Fibroblast of upper back skin (primary cell): ENCODE results near the gene EFR3B.

ENCODE experiments used
- DNase-seq: peaks from one replicate; pipeline ENCODE4 v3.0.0-alpha.2; 2013

The EFR3B gene

GRCh38 chr2:25036221-25036559 lies 5.7 kb upstream of the EFR3B start:
- DNase-seq, result no peak

- no peak for DNase-seq
These were observed 2.8 kb upstream of the EFR3B start for GRCh38 chr2:25039126-25039525.

GRCh38 chr2:25041307-25041927 lies 459 bp upstream of the EFR3B start:
- DNase-seq, result peak; percentile 17

GRCh38 chr2:25042321-25043240 lies 705 bp downstream of the EFR3B start:
- no peak for DNase-seq

GRCh38 chr2:25043241-25043867 lies 1.5 kb downstream of the EFR3B start:
- peak; percentile 87 for DNase-seq

- no peak for DNase-seq
These were observed 2.1 kb downstream of the EFR3B start for GRCh38 chr2:25044011-25044410.

- DNase-seq, result no peak
These were observed 3.1 kb downstream of the EFR3B start for GRCh38 chr2:25044990-25045389.

GRCh38 chr2:25049422-25049821 lies 7.5 kb downstream of the EFR3B start:
- DNase-seq, result no peak

- no peak for DNase-seq
These were observed 8.3 kb downstream of the EFR3B start for GRCh38 chr2:25050128-25050527.

GRCh38 chr2:25053041-25053440 lies 11.2 kb downstream of the EFR3B start:
- DNase-seq, result no peak

GRCh38 chr2:25054720-25055119 lies 12.8 kb downstream of the EFR3B start:
- DNase-seq, result no peak

GRCh38 chr2:25055376-25055920 lies 13.6 kb downstream of the EFR3B start:
- no peak for DNase-seq

- DNase-seq, result no peak
These were observed 14.4 kb downstream of the EFR3B start for GRCh38 chr2:25056098-25056821.

- no peak for DNase-seq
These were observed 20.6 kb downstream of the EFR3B start for GRCh38 chr2:25062511-25062917.

- DNase-seq, result peak; percentile 25
These were observed 22.2 kb downstream of the EFR3B start for GRCh38 chr2:25063876-25064660.

GRCh38 chr2:25065768-25066167 lies 23.9 kb downstream of the EFR3B start:
- no peak for DNase-seq

GRCh38 chr2:25066455-25066854 lies 24.6 kb downstream of the EFR3B start:
- no peak for DNase-seq

- no peak for DNase-seq
These were observed 26.3 kb downstream of the EFR3B start for GRCh38 chr2:25068217-25068616.

GRCh38 chr2:25071966-25072365 lies 30.1 kb downstream of the EFR3B start:
- DNase-seq, result no peak

GRCh38 chr2:25072606-25073005 lies 30.7 kb downstream of the EFR3B start:
- no peak for DNase-seq

- no peak for DNase-seq
These were observed 31.1 kb downstream of the EFR3B start for GRCh38 chr2:25073025-25073424.

GRCh38 chr2:25073914-25074313 lies 32.0 kb downstream of the EFR3B start:
- DNase-seq, result no peak
